ENCODE data around the gene PRPF40A. TPM values are rescaled to one million over a fixed set of nuclear protein-coding genes. Genes with fewer than 3 reads are reported as not detected.

The PRPF40A gene
- polyA plus RNA-seq, 3 donors = 56.0 to 95.4 (median 66.6) TPM

DNA sequence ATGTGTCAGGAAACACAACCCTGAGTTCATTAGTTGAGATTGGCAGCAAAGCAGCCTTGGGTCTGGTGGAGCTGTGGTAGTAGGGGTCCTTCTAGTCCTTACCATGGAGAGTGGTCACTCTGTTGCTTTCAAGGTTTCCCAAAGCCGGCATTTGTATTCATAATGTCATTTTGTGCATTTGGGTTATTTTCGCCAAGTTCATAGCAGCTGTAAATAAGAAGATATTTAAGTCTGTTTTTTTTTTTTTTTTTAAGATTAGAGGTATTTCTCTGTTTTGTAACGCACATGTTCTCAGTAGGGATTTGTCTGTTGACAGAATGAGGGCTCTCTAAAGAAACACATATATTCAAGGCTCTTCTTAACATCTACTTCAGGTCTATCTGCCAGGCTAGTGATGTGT lies 114.1 kb downstream of the PRPF40A start:
- no peaks in the 10 kb centered on the region for H3K36me3 ChIP-seq (replicated peaks in 1 of 2; ENCODE audit: control insufficient read depth in 1 of 2, insufficient read depth in 2 of 2, low read length in 2 of 2)
- peaks cover 19% of the 10 kb centered on the region for H3K4me1 Mint-ChIP-seq
- no CpG with 5 or more reads among the region's 3 CpGs for WGBS (ENCODE audit: insufficient coverage)
- no peaks in the 10 kb centered on the region for H3K9me3 ChIP-seq (replicated peaks in 1 of 2; ENCODE audit: control insufficient read depth in 1 of 2, insufficient read depth in 1 of 2, low read length in 2 of 2)
- H3K27ac Mint-ChIP-seq = no peak overlapping the region
- no peak overlapping the region for H3K27ac ChIP-seq (ENCODE audit: low read depth in 1 of 2, low read length in 2 of 2)
- H3K9ac ChIP-seq (ENCODE audit: insufficient read depth, low read length, poor library complexity, severe bottlenecking) = no peak overlapping the region
- no peaks in the 10 kb centered on the region for H3K79me2 ChIP-seq (ENCODE audit: insufficient read depth, low read length)
- H3K4me1 ChIP-seq (ENCODE audit: control insufficient read depth in 1 of 2, insufficient read depth in 2 of 2, low read length in 2 of 2) = peaks cover 16 to 25% of the 10 kb centered on the region in 2 donors
- no peaks in the 10 kb centered on the region for H4K20me1 ChIP-seq (ENCODE audit: insufficient read depth, low read length)
- TF ChIP-seq, protein P1, sequence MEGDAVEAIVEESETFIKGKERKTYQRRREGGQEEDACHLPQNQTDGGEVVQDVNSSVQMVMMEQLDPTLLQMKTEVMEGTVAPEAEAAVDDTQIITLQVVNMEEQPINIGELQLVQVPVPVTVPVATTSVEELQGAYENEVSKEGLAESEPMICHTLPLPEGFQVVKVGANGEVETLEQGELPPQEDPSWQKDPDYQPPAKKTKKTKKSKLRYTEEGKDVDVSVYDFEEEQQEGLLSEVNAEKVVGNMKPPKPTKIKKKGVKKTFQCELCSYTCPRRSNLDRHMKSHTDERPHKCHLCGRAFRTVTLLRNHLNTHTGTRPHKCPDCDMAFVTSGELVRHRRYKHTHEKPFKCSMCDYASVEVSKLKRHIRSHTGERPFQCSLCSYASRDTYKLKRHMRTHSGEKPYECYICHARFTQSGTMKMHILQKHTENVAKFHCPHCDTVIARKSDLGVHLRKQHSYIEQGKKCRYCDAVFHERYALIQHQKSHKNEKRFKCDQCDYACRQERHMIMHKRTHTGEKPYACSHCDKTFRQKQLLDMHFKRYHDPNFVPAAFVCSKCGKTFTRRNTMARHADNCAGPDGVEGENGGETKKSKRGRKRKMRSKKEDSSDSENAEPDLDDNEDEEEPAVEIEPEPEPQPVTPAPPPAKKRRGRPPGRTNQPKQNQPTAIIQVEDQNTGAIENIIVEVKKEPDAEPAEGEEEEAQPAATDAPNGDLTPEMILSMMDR (IDR thresholded peaks at IDR 0.05) = no peak
- no peaks in the 10 kb centered on the region for H3K27me3 ChIP-seq (ENCODE audit: control insufficient read depth in 2 of 2, insufficient read depth in 2 of 2, low read length in 2 of 2)
- H3K4me3 Mint-ChIP-seq = no peak overlapping the region
- H3K4me2 ChIP-seq (replicated peaks; ENCODE audit: extremely low read depth, low read length, poor library complexity, severe bottlenecking) = no peak overlapping the region
- intact Hi-C loops (cut with micrococcal nuclease) = no loop called here
- no peaks in the 10 kb centered on the region for H3K36me3 Mint-ChIP-seq
- no peak for DNase-seq
- no peak overlapping the region for H3K4me3 ChIP-seq (replicated peaks in 1 of 3; ENCODE audit: low read depth in 2 of 3, low read length in 3 of 3)
- no peaks in the 10 kb centered on the region for H3K9me3 Mint-ChIP-seq
- H2AFZ ChIP-seq (ENCODE audit: insufficient read depth, low read depth, low read length, poor library complexity, severe bottlenecking) = no peak overlapping the region
- peaks cover 0 to 2% (median 0%) of the 10 kb centered on the region in 3 donors for H3K27me3 Mint-ChIP-seq (ENCODE audit: low read depth in 3 of 3)

DNA sequence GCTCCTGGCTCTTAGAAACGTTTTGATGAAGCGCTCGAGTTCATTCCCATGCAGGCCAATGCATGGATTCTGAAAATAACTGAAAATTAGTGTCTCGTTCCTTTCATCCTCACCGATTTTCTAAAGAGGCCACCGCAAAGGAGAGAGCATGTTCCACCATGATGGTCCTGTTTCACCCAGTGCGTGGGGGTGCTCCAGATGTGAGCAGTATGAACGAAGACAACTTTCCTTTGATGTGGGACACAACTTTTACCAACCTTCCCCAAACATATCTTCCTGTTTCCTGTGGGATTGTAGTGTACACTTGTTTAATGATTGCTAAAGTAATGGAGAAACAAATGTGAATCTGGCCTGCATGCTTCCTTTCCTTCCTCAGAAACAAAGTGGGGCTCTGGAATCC lies 114.5 kb downstream of the PRPF40A start:
- no peak overlapping the region for H3K27ac Mint-ChIP-seq
- intact Hi-C loops (cut with micrococcal nuclease) = no loop called here
- H3K4me1 Mint-ChIP-seq = peaks cover 22% of the 10 kb centered on the region
- no peak overlapping the region for H3K27ac ChIP-seq (ENCODE audit: low read depth in 1 of 2, low read length in 2 of 2)
- no peaks in the 10 kb centered on the region for H3K79me2 ChIP-seq (ENCODE audit: insufficient read depth, low read length)
- H3K36me3 Mint-ChIP-seq = no peaks in the 10 kb centered on the region
- H2AFZ ChIP-seq (ENCODE audit: insufficient read depth, low read depth, low read length, poor library complexity, severe bottlenecking) = no peak overlapping the region
- no peak overlapping the region for H3K4me3 ChIP-seq (replicated peaks in 1 of 3; ENCODE audit: low read depth in 2 of 3, low read length in 3 of 3)
- H3K9ac ChIP-seq (ENCODE audit: insufficient read depth, low read length, poor library complexity, severe bottlenecking) = no peak overlapping the region
- H3K9me3 ChIP-seq (replicated peaks in 1 of 2; ENCODE audit: control insufficient read depth in 1 of 2, insufficient read depth in 1 of 2, low read length in 2 of 2) = no peaks in the 10 kb centered on the region
- H3K4me2 ChIP-seq (replicated peaks; ENCODE audit: extremely low read depth, low read length, poor library complexity, severe bottlenecking) = no peak overlapping the region
- H4K20me1 ChIP-seq (ENCODE audit: insufficient read depth, low read length) = no peaks in the 10 kb centered on the region
- H3K27me3 ChIP-seq (ENCODE audit: control insufficient read depth in 2 of 2, insufficient read depth in 2 of 2, low read length in 2 of 2) = no peaks in the 10 kb centered on the region
- H3K4me1 ChIP-seq (ENCODE audit: control insufficient read depth in 1 of 2, insufficient read depth in 2 of 2, low read length in 2 of 2) = peaks cover 16 to 26% of the 10 kb centered on the region in 2 donors
- H3K36me3 ChIP-seq (replicated peaks in 1 of 2; ENCODE audit: control insufficient read depth in 1 of 2, insufficient read depth in 2 of 2, low read length in 2 of 2) = no peaks in the 10 kb centered on the region
- no peak for DNase-seq
- no peaks in the 10 kb centered on the region for H3K9me3 Mint-ChIP-seq
- H3K4me3 Mint-ChIP-seq = no peak overlapping the region
- TF ChIP-seq, protein P1 (IDR thresholded peaks at IDR 0.05) = no peak
- peaks cover 0 to 2% (median 0%) of the 10 kb centered on the region in 3 donors for H3K27me3 Mint-ChIP-seq (ENCODE audit: low read depth in 3 of 3)
- 99% methylated on average over 7 of the region's 8 CpGs for WGBS (ENCODE audit: insufficient coverage)

Other genes starting within 250 kb of the PRPF40A start
- gene ARL6IP6, start 1.2 kb upstream of the PRPF40A start, polyA plus RNA-seq = 10 to 100 TPM; 23.3 to 24.7 (median 23.4) TPM